RWPE1 (cell line): ENCODE measurements around the gene IL22.

Experiments
- CTCF ChIA-PET: fragments of 350-600 bp; sonication (Branson Sonifier 250); formaldehyde crosslinking; extraction: SDS; loops from one replicate; lab custom pipeline; 2021; lab: Yijun Ruan, JAX
- POLR2A ChIA-PET: fragments of 400-600 bp; formaldehyde crosslinking; extraction: SDS; loops from one replicate; lab custom pipeline; 2020; ENCODE audit warnings: antibody characterized with exemption; ENCODE audit not compliant: low non-redundant PET; lab: Yijun Ruan, JAX
- DNase-seq: peaks from one replicate; pipeline ENCODE4 v3.0.0; 2012; ENCODE audit warnings: low spot score
- H3K27ac ChIP-seq: fragments of 450-650 bp; 2 replicates; pipeline ENCODE4 v1.5.1; 2017
- TF ChIP-seq, protein P1 (sequence below): fragments of 450-650 bp; conservative IDR thresholded peaks from 2 replicates; pipeline ENCODE4 v1.5.1; 2017; ENCODE audit warnings: low read depth, mild to moderate bottlenecking

Gene IL22

DNA sequence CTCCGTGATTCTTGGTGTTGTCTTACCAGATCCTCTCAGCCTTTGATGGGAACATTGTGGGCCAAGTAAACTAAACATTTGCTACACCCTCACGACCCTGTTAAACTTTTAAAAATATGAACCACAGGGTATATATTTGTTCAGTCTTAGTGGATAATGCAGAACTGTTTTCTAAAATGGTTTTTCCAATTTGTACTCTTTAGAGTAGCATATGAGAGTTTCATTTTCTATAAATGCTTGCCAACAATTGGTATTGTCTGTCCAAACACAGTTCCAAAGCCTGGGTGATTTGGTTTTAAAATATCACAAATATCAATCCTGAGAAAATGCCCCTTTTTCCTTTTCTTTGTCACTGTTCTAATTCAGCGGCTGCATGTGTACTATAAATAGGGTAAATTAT lies 6.7 kb upstream of the IL22 start:
- TF ChIP-seq, protein P1, sequence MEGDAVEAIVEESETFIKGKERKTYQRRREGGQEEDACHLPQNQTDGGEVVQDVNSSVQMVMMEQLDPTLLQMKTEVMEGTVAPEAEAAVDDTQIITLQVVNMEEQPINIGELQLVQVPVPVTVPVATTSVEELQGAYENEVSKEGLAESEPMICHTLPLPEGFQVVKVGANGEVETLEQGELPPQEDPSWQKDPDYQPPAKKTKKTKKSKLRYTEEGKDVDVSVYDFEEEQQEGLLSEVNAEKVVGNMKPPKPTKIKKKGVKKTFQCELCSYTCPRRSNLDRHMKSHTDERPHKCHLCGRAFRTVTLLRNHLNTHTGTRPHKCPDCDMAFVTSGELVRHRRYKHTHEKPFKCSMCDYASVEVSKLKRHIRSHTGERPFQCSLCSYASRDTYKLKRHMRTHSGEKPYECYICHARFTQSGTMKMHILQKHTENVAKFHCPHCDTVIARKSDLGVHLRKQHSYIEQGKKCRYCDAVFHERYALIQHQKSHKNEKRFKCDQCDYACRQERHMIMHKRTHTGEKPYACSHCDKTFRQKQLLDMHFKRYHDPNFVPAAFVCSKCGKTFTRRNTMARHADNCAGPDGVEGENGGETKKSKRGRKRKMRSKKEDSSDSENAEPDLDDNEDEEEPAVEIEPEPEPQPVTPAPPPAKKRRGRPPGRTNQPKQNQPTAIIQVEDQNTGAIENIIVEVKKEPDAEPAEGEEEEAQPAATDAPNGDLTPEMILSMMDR = no peak
- DNase-seq = no peak
- H3K27ac ChIP-seq = no peak overlapping the region
- ChIA-PET CTCF (no interaction called here), POLR2A (no interaction called here)

DNA sequence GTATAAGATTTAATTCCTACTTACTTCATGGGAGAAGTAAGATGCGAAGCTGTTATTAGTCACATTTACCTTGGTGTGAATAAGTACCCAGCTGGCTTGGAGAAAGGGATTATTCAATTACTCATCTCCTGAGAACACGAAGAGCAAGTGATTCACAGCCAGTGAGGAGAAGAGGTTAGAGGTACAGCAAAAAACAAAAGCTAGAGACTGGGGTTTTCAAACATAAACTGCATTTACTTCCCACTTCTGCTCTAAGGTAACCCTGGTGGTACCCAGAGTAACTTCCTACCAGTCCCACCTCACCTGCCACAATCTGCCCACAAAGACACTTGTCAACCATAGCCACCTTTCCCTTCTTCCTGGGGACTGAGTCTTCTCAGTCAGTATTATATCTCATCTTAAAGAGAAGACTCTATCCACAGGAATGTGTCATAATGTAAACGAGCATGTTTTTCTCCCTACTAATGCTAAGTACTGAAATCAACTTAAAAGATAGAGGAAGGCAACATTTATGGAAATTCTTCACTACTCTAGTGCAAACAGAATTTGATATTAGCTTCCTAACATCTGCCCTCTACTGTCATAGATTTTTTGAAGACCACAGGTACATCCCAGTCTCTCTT lies 6.0 kb upstream of the IL22 start:
- no peak overlapping the region for H3K27ac ChIP-seq
- CTCF ChIA-PET = interaction anchor here (0.7 to 1.0 kb wide), 3 partner anchors 58 to 753 kb away, joined by 3 to 8 read pairs (median 4); no protein-coding TSS in a partner anchor
- TF ChIP-seq, protein P1 = no peak
- DNase-seq = peak; percentile 91
- POLR2A ChIA-PET = no interaction called here

DNA sequence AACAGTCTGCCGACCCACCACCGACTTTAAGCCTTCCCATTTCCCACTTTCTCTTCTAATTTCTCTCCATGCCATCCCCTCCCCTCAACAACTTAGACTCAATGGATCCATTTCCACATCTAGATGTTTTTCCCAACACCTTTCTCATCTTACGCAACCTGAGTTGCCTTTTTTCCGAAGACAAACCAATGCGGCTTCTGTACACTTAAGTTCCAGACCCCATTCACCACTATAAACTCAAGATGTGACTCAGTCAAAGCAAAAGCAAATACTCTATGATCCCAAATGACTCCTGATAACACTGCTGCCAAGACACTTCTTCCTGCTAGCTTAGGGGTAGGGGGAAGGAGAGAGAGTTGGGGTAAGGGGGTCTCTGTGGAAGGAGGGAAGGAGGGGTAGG lies 1.3 kb downstream of the IL22 start:
- no peak for DNase-seq
- CTCF ChIA-PET = interaction anchor here (0.6 to 1.0 kb wide), 2 partner anchors 30 to 408 kb away, joined by 3 to 4 read pairs; no protein-coding TSS in a partner anchor
- TF ChIP-seq, protein P1 = no peak
- no peak overlapping the region for H3K27ac ChIP-seq
- POLR2A ChIA-PET = no interaction called here

DNA sequence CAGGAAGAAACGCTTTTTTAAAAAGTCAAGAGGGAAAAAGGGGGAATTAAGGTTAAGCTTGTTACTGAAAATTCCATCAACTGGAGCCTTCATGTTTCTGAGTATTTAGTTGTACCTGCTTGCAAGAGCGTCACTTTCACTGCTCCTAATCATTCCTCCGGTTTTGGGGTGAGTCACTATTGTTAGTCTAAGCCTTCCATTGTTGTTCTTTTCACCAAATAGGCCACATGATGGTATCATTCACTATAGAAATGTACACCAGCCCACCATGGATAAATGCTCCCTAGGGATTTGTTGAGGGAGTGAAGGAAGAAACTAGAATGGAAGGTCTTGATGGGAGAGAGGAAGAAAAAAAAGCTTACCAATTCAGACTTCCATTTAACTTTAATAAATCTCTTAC lies 3.0 kb downstream of the IL22 start:
- TF ChIP-seq, protein P1 = no peak
- ChIA-PET POLR2A (no interaction called here), CTCF (interaction anchor here (0.7 kb wide), 1 partner anchor 26 kb away, joined by 3 read pairs; no protein-coding TSS in a partner anchor)
- DNase-seq = no peak
- no peak overlapping the region for H3K27ac ChIP-seq

DNA sequence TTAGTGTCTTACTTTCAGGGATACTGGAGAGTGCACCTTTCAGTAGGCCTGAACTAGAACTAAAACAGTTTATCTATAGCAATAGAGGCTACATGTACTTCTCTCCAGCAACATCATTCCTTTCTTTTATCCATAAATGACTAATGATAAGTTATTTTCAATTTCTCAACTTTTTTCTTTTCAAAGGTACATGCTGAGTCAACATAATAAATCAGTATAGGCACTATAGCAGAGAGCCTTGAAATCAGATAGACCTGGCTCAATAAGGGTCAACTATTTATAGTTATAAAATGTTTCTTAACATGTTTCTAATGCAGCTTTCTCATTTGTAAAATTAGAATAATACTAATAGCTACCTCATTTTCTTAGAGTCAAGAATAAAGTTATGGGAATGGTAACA lies 5.6 kb downstream of the IL22 start:
- ChIA-PET POLR2A (no interaction called here), CTCF (interaction anchor here (0.7 kb wide), 1 partner anchor 143 kb away, joined by 4 read pairs; no protein-coding TSS in a partner anchor)
- TF ChIP-seq, protein P1 = no peak
- H3K27ac ChIP-seq = no peak overlapping the region
- no peak for DNase-seq

DNA sequence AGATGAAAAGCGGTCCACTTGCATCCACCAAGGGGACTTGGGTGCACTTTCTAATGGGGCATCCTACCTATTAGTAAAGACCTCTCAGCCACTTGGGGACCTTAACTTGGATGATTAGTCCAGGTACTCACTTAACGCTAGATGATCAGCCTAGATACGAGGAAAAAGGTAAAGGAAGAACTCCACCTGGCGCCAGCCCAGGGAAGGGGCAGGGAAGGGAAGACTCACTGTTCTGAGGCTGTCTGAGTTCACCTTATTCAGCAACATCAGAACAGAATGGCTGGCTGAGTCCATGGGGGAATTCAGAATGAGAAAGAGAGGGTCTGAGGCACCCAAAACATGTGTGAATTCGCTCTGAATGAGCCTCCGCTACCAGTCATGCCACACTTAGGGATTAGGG lies 7.1 kb downstream of the IL22 start:
- no peak for DNase-seq
- ChIA-PET POLR2A (no interaction called here), CTCF (interaction anchor here (0.5 to 0.7 kb wide), 2 partner anchors 21 to 90 kb away, joined by 3 read pairs; no protein-coding TSS in a partner anchor)
- no peak overlapping the region for H3K27ac ChIP-seq
- TF ChIP-seq, protein P1 = no peak
